ENCODE measurements around the gene SLIT3.

Gene SLIT3

GRCh38 chr5:168943091-168943884, 357.7 kb downstream of the SLIT3 start:
- no peak for DNase-seq

GRCh38 chr5:168941901-168942300, 359.0 kb downstream of the SLIT3 start:
- DNase-seq, result no peak

- DNase-seq, result no peak
These were observed 360.2 kb downstream of the SLIT3 start for GRCh38 chr5:168940712-168941111.

GRCh38 chr5:168939887-168940544, 360.9 kb downstream of the SLIT3 start:
- no peak for DNase-seq

GRCh38 chr5:168939156-168939800, 361.7 kb downstream of the SLIT3 start:
- no peak for DNase-seq

- DNase-seq, result no peak
These were observed 364.4 kb downstream of the SLIT3 start for GRCh38 chr5:168936511-168936910.

GRCh38 chr5:168935183-168935582, 365.8 kb downstream of the SLIT3 start:
- DNase-seq, result no peak

GRCh38 chr5:168934169-168934568, 366.8 kb downstream of the SLIT3 start:
- DNase-seq, result no peak

- no peak for DNase-seq
These were observed 368.3 kb downstream of the SLIT3 start for GRCh38 chr5:168932400-168933189.

- DNase-seq, result no peak
These were observed 369.1 kb downstream of the SLIT3 start for GRCh38 chr5:168931638-168932345.

GRCh38 chr5:168929656-168930055, 371.3 kb downstream of the SLIT3 start:
- no peak for DNase-seq

- no peak for DNase-seq
These were observed 375.8 kb downstream of the SLIT3 start for GRCh38 chr5:168925160-168925559.

GRCh38 chr5:168921147-168921866, 379.6 kb downstream of the SLIT3 start:
- DNase-seq, result no peak

GRCh38 chr5:168920019-168920810, 380.7 kb downstream of the SLIT3 start:
- no peak for DNase-seq

- DNase-seq, result no peak
These were observed 382.9 kb downstream of the SLIT3 start for GRCh38 chr5:168917947-168918600.

GRCh38 chr5:168916852-168917251, 384.1 kb downstream of the SLIT3 start:
- DNase-seq, result no peak

- DNase-seq, result no peak
These were observed 384.7 kb downstream of the SLIT3 start for GRCh38 chr5:168916266-168916665.

GRCh38 chr5:168914491-168914890, 386.4 kb downstream of the SLIT3 start:
- DNase-seq, result no peak

- no peak for DNase-seq
These were observed 390.1 kb downstream of the SLIT3 start for GRCh38 chr5:168910874-168911273.

GRCh38 chr5:168908207-168908606, 392.7 kb downstream of the SLIT3 start:
- no peak for DNase-seq
